GM19238 (cell line): ENCODE results near the gene PITPNM2.

Experiments
- DNase-seq: peaks from one replicate; pipeline ENCODE4 v3.0.0; 2011; ENCODE audit warnings: low spot score; ENCODE audit not compliant: insufficient read length

PITPNM2 gene

DNA sequence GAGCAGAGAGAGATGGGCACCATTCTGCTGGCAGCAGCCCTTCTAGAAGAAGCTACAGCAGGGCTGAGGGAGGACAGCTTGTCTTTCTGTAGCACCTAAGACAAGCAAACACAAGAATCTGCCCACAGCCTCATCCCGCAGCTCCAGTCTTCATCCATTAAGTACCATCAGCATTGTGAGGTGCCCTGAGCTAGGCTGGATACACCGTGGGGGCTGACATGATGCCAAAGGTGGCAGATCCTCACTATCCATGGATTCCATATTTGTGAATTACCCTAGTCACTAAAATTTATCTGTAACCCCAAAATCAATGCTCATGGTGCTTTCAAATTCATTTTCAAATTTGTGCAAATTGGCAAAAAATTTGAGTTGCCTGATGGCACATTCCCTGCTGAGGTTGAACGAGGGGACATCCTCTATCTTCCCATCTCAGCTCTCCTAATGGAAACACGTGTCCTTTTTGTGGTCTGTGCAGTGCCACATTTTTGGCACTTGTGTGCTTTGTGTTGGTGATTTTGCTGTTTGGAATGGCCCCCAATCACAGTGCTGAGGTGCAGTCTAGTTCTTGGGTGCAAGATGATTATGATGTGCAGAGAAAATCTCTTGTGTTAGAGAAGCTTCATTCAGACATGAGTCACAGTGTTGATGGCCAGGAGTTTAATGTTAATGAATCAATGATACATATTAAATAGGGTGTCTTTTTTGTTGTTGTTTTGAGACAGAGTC is 7.0 kb downstream of the PITPNM2 start:
- no peak for DNase-seq

DNA sequence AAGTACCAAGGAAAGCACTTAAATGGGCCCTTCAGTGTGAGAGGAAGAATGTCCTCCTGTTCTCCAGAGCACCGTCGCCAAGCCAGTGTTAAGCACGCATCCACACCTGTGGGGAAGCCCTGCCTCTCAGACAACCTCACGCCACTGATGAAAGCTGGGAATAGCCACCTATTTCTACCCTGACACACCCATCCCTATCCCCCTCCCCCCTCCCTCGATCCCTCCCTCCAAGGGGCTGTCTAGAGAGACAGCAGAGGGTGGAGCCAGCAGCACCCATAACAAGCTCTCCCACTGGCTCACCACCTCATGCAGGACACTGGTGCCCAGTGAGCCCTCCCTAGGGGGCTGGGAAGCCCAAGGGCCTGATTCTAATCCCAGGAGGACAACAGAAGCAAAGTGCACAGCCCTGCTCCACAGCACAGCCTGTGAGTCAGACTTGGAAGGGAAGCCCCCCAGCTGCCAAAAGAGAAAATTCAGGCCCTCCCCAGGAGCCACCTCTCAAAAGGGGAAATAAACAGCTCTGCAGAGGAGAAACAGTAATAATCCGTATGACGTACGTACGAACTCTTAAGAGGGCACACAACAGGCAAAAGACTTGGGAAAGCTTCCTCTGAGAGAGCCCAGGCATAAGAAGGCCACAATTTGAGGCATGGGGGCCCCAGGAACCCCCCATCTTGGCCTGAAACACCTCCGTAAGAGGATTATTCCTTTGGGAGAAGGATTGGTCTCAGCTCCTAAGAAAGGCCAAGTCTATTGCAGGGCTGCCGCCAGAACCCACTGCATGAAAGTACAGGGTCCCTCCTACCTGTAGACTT is 7.8 kb downstream of the PITPNM2 start:
- no peak for DNase-seq

DNA sequence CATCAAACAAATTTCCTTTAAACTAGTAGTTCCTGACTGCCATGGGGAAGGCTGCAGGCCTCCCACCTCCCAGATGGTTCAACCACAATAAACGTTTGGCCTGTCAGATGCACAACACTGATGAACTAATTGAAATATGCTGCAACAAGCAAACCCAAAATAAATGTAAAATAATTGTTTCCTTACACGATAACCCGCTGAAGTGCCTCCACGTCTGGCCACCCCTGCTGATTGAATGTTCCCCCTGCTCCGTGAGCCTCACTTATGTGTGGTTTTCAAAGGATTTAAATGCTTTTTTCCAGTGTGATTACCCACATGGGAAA is 8.4 kb downstream of the PITPNM2 start:
- no peak for DNase-seq

DNA sequence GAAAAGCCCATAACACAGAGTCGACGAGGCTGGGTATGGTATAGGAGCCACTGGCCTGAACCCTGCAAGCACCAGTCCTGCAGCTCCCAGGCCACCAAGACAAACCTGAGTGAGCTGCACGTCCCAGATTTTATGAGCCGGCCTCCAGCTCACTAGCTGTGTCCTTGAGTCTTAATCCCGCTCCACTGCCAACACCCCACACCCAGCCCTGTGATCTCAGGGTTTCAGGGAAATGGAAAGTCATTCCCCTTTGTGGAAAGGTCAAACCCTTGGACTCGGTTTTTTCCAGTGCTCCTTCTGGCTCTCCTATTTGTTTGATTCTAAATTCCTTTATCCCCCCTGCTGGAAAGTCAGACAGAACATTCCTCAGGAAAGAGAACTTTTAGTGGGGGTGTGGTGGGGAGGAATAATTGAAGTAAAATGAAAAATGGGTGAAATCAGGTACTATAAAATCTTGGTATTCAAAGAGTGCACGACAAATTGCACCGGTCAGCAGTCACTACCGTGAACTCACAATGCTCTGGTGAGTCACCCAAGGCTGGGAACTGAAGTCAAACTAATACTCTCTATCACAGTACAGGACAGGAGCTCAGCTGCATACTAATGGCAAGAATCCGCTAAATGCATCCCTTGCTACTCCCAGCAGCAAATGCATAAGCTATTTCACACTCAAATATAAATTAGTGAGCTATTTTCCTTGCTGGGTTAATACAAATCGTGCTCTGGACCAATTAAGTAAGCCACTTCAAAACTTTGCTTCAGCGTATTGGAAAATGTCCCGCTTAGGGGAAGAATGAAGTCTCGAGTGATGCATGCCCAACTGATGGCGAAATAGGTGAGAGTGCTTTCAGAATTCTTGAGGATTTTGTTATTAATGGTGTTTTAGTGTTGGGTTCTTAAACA is 9.0 kb downstream of the PITPNM2 start:
- DNase-seq, result no peak

DNA sequence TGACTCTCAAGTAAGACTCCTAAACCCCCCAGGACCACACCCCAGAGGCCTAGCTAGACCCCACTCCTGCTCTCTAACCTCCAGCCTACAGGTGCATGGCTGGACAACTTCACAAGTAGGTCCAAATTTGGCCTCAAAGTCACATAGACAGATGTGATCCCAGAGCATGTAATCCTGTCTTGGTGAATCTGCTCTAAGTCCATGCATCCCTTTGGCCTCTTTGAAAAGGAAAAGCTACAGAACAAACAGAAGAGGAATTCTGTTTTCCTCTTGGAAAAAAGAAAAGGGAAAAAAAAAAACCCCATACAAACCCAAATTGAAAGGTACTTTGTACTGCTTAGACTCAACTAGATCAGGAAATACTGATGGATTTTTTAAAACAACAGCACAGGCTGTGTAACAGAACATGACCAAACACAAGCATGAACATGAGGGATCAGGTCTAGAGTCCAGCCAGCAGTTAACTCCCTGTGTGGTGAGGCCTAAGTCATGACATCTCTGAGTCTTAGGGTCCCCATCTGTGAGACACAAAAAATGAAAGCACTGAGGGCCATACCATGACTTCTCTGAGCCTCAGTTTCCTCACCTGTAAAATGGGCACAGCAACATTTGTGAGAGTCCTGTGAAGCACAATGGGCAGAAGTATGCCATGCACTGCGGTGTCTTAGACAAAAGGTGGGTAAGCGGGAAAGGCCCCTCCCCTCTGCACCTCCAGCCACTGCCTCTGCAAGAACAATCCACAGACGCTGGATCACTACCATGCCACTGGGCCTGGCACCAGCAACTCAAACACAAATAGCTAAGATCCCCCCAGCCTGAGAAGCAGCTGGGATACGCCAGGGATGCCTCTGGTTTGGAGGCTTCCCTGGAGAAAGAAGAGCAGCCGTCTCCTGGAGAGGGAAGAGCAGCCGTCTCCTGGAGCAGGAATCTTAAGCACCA is 9.9 kb downstream of the PITPNM2 start:
- no peak for DNase-seq

DNA sequence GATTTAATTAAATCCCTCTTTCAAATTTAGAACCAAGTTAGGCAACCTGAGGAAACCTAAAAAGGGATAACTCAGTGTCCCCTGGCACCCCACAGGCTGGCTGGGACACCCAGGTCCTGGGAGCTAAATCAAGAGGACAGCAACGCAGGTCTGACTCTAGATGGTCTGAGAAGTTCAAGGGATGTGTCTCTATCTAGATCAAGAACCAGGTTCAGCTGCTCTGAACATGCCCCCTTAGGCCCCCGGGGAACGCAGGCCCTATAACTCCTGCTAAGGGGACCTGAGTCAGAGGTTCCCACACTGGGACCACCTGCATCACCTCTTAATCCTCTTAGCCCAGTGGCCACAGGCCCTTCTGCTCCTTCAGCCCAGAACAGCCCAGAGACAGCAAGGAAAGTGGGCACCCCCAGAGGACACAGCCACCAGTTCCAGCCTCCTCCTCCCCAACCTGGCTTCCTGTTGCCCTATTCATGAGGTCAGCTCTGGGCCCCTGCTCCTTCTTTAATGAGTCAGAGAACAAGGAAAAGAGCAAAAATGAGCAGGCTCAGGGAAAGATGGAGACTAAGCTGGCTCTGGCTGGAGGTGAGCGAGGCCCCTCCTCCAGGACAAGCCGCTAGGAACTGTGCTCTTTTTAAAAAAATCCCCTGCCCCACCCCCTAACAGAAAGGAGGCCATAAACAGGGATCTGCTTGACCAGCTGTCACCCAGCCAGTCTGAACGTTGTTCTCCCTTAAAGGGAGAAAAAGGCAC is 10.8 kb downstream of the PITPNM2 start:
- no peak for DNase-seq

DNA sequence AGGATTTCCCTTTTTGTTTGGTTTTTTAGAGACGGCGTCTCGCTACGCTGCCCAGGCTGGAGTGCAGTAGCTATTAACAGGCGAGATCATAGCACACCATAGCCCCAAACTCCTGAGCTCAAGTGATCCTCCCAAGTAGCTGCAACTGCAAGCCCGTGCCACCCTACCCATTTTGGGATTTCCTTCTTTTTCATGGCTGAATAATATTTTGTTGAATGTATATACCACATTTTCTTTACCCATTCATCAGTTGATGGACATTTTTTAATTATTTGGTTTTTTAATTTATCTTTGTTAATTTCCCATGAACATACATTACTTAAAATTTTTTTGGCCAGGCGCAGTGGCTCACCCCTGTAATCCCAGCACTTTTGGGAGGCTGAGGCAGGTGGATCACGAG is 15.2 kb downstream of the PITPNM2 start:
- no peak for DNase-seq

DNA sequence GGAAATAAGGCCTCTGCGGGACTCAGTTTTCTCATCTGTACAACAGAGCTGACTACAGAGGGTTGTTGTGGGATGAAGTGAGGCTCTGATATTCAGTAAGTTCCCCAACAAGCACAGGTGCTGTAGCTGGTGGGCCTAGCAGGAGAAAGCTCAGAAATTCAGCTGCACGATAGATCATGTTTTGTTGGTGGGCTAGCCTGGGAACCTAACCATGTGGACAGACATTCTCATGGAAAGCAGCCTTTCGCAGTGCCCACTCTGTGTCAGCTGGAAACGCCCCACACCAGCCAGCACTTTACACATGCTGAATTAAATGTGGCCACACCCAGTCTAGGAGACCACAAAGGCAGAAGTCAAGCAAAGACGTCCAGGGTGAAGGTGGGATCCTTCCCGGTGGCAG is 16.1 kb downstream of the PITPNM2 start:
- DNase-seq, result no peak

DNA sequence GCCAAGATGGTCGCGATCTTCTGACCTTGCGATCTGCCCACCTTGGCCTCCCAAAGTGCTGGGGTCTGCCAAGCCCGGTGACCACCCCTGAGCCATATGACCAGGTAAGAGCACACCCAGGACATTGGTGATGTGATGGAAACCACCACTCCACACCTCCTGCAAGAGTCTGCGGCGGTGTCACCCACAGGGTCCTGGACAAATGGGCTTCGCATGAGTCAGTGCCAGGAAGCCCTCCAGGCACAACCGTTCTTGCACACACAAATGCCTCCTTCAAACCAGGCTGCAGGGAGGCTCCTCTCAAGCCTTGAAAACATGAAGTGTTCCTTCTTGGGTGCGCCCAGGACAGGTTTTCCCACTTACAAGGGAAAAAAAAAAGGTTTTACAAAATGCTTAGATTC is 16.6 kb downstream of the PITPNM2 start:
- no peak for DNase-seq

DNA sequence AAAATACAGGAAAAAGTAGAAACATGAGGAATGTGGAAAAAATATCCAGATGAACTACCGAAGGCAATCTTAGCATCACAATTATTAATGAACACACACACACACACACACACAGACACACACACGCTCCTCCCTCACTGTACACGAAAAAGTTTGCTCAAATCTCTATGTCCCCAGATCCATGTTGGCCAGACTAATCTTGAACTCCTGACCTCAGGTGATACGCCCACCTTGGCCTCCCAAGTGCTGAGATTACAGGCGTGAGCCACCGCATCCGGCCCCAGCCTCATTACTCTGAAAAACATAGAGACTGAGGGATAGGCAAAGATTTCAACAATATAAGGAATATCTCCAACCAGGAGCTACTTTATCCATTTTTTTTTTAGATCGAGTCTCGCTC is 17.2 kb downstream of the PITPNM2 start:
- no peak for DNase-seq

DNA sequence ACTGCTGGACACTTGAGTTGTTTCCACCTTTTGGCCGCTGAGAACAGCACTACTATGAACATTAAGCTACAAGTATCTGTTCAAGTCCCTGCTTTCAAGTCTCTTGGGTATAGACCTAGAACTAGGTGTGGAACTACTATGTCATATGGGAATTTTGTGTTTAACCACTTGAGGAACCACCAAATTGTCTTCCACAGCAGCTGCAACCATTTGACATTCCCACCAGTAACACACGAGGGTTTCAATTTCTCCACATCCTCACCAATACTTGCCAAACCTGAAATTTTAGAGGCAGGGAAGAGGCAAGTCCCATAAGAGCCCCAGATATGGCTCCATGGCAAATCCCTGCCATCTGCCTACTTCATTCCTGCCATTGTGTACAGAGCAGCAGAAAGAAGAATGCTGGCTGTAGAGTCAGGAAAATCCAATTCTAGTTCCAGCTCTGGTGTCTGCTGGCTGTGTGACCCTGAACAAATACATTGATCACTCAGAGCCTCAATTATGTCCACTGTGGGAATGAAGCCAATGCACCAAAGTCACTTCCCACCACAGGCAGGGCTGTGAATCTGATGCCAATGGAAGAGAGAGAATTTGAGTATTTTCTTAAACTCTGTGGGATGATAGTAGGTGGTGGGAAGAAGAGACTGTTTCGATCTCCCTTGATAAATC is 17.8 kb downstream of the PITPNM2 start:
- DNase-seq, result no peak

DNA sequence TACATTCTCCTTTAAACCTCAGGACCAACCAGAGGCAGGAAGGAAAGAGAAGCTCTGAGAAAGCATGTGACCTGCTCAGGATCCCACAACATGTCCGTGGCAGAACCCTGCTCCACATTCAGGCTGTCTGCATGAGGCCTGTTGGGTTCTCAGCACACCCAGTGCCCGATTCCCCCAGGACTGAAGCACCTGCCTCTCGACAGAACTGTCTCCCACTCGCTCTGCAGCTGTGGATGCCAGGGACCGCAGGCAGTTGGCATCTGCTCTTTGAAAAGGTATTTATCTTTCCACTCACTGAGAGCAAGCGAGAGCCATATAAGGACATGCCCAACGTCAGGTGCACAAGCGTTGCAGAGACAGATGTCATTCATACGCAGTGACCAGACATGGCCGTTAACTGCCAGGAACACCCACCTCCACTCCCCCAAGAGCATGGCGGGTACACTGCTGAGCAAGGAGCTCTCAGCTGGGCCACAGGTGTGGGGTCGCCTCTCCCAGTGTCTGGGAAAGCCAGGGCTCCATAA is 18.9 kb downstream of the PITPNM2 start:
- no peak for DNase-seq

DNA sequence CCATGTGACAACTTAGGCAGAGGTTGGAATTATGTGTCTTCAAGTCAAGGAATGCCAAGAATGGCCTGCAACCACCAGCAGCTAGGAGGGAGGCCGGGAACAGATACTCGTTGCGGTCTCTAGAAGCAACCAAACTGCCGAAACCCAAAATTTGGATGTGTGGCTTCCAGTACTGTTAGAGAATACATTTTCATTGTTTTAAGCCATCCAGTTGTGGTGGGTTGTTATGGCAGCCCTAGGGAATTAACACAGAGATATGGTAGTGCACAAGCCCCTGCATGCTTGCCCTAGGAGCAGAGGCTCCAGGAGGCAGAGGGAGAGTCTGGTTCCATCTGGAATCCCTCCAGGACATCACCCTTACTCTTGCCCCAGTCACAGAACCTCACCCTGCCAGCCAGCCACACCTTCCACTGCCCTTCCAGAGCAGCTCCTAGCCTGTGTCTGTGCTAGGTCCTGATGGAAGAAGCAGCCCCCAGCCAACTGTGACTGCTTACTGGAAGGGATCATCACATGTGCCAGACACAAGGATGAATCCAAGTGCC is 19.5 kb downstream of the PITPNM2 start:
- DNase-seq, result no peak

DNA sequence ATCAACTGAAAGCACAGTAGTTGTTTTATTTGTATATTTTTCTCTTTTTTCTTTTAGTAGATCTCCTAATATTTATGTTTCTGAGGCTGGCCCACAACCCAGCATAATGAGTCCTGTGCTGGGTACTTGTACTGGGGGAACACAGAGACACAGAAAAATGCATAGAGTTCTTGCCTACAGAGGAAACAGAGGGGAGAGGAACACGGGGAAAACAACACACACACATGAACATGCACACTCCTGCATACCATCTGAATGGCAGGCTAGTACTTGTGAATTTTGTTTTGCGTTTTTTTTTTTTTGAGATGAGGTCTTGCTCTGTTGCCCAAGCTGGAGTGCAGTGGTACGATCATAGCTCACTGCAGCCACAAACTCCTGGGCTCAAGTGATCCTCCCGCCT is 21.3 kb downstream of the PITPNM2 start:
- DNase-seq, result no peak

DNA sequence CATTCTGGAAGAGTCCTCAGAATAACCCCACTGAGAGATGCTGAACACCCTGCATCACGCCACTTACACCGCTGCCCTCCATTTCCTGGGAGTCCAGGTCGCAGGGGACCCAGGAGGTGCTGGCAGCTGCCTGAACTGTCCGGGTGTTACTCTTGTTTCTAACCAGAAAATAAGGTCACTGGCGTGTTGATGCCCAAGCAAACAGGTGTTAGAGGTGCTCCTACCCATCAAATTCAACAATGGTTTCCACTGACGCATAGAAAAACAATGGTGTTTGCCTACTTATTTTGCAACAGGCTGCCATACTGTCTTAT is 23.8 kb downstream of the PITPNM2 start:
- DNase-seq, result no peak

DNA sequence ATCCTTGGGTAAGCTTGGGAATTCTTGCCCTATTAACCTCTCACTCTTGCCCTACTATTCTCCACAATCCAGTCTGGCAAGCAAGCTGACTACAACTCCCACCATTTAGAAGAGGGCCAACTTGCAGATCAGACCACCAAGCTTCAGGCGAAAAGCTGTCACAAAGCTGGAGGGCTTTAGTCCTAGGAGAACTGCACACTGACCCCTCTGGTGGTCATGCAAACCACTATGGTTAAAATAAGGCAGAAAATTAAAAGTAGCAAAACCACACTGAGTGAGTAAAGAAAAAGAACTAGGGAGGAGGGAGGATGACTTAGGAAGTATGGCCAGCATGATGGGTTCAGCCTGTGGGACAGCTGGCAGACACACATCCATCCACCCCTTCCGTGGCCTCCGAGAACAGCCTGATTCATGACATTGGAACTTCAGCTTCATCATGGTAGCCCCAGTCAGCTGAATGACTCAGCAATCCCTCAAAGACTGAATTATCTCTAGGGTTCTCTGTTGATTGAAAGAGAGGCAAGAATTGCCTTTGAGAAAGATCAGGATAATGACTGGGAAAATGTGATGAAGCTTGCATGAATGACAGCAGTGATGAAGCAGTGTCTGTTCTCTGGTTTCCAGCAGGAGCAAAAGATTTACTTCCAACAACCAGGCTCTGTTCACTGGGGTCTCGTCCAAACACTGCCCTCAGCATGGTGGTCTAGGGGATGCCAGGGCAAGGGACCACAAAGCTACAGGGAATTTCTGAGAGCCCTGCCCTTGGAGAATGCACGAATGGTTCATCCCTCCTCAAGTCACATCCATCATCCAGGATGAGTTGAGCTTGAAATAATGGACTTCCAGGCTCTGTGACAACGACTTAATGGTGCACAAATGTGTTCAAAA is 24.4 kb downstream of the PITPNM2 start:
- DNase-seq, result no peak

DNA sequence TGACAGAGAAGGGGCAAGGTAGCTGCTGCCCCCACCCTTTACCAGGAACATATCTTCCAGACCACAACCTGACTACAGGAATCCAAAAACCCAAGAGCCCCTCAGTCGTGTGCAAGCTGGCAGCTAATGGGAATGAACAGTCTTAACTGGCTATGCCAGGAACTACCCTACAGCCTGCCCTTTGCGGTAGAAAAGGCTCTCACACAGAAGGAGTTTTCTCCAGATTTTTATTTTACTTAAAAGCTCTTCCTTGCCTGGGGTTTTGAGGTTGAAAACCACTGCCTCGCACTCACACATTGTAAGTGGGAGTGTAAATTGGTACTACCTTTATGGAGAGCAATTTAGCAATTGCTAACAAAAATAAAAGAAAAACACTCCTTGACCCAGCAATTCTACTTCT is 28.3 kb downstream of the PITPNM2 start:
- DNase-seq, result no peak

DNA sequence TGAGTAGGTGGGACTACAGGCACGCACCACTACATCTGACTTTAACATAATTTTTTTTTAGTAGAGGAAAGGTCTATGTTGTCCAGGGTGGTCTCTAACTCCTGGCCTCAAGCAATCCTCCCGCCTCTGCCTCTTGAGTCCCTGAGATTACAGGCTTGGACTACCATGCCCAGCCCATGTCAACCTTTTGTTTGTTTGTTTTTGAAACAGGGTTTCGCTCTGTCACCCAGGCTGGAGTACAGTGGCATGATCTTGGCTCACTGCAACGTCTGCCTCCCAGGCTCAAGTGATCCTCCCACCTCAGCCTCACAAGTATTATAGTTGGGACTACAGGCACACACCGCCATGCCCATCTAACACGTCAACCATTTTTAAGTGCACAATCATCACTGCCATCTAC is 29.2 kb downstream of the PITPNM2 start:
- DNase-seq, result no peak
